ENCODE data around the gene CAMSAP3. TPM values are rescaled to one million over a fixed set of nuclear protein-coding genes. Genes with fewer than 3 reads are reported as not detected.

Gene CAMSAP3
- total RNA-seq, 4 donors from 2014 or later: 75.3 to 174 (median 110) TPM

DNA sequence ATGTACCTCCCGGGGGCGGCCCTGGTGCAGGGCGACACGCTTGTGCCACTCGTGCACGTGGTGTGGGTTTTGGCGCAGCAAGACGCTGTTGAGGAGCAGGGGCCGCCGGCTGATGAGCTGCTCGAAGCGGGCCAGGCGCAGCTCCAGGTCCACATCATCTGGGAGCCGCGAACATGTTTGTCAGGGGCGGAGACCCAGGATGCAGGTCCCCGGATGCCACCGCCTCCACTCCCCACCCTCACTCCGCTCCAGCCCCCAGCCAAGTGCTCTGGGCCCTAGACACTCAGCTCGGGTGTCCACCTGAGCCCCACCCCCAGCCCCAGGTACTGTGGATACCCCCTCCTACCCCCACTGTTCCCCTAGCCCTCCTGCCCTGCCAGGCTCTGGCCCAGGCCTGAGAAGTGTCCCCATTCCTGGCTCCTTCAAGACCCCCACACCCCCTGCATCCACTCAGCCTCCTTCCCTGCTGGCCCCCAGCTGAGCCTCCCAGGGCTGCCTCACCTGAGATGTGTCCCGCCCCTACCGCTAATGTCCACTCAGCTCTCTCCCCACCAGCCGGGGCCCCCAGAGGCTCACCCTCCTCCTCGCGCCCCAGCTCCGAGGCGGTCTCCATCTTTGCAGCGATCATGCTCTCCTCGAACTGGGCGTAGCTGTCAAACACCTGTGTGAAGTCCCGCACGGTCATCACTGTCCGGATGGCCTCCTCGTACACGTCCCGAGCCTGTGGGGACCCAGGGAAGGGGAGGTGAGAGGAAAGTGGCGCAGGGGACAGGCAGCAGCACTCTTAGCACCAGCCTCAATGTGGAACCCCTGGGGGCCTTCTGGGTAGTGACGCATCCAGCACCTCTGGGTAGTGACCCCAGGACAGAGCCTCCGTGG, 28.3 kb downstream of the CAMSAP3 start:
- intact Hi-C loops (cut with DNase I; ENCODE audit: low total_unique reads): no loop called here
- DNase-seq (ENCODE audit: low spot score in 2 of 2): no peak
- H3K4me3 ChIP-seq (ENCODE audit: low read depth, poor library complexity, severe bottlenecking): no peak overlapping the region
- TF ChIP-seq, protein P1, sequence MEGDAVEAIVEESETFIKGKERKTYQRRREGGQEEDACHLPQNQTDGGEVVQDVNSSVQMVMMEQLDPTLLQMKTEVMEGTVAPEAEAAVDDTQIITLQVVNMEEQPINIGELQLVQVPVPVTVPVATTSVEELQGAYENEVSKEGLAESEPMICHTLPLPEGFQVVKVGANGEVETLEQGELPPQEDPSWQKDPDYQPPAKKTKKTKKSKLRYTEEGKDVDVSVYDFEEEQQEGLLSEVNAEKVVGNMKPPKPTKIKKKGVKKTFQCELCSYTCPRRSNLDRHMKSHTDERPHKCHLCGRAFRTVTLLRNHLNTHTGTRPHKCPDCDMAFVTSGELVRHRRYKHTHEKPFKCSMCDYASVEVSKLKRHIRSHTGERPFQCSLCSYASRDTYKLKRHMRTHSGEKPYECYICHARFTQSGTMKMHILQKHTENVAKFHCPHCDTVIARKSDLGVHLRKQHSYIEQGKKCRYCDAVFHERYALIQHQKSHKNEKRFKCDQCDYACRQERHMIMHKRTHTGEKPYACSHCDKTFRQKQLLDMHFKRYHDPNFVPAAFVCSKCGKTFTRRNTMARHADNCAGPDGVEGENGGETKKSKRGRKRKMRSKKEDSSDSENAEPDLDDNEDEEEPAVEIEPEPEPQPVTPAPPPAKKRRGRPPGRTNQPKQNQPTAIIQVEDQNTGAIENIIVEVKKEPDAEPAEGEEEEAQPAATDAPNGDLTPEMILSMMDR (IDR thresholded peaks at IDR 0.05): no peak
- no peak for TF ChIP-seq POLR2A (IDR thresholded peaks at IDR 0.05)
- 88 to 92% methylated on average over 36 to 39 of the region's 39 CpGs for WGBS, 2 donors

DNA sequence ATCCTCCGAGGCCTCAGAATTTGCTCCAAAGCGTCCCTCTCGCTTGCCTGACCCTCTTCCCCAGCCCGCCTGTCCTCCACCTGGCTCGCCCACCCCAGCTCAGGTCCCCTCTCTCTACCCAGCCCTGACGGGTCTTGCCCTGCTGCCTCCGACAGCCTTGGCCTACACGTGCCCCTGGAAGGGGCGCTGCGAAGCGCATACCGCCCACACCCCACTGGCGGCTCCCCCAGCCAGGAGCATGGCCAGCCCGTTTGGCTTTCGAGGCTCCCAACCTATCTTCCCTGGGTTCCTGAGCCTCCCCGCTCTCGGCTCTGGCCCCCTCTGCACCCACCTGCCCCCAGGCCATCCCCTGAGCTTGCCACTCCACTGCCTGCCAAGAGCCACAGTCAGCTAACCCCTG, 29.1 kb downstream of the CAMSAP3 start:
- 90 to 91% methylated on average over 17 of the region's 17 CpGs for WGBS, 2 donors
- intact Hi-C loops (cut with DNase I; ENCODE audit: low total_unique reads): no loop called here
- TF ChIP-seq POLR2A (IDR thresholded peaks at IDR 0.05): no peak
- TF ChIP-seq, protein P1 (IDR thresholded peaks at IDR 0.05): no peak
- no peak for DNase-seq (ENCODE audit: low spot score in 2 of 2)
- no peak overlapping the region for H3K4me3 ChIP-seq (ENCODE audit: low read depth, poor library complexity, severe bottlenecking)

DNA sequence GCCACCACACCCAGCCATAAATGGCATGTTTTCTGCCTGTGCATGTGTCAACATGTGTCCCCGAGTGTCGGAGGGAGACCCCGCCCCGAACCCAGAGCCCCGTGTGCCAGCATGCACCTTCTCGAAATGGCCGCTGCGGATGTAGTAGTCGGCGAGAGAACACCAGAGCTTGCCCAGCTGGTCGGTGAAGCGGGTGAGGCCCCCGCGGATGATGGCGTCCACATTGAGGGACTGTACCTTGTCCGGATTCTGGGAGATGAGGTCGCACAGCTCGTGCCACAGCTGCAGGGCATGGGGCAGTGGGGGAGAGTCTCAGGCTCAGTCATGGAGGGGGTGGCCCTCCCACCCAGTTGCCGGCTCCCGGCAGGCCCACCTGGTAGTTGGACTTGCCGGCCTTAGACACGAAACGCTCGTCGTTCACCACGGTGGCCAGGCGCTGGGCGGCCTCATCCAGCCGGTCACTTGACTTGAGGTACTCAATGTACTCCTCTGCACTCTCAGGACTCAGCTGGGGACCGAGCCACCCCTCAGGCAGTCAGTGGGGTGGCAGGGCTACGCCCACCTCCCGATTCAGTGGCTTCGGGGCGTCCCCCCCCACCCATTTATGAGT, 30.2 kb downstream of the CAMSAP3 start:
- no peak for DNase-seq (ENCODE audit: low spot score in 2 of 2)

DNA sequence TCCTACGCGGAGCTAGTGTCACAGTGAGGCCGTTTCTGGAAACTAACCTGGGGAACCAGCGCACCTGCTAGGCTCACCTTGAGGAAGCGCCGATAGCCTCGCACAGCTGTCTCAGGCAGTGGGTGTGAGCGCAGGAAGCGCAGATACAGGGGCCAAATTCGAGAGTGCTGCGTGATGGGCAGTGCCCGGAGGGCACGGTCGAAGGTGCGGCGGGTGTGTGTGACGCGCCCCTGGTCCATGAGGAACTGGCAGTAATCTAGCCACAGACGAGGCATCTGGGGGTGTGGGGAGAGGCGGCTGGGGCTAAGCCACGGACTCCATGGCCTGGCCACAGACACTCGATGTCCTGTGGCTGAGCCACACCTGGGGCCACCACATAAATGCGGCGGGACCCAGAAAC, 31.5 kb downstream of the CAMSAP3 start:
- 94% methylated on average over 21 to 24 of the region's 24 CpGs for WGBS, 2 donors
- no peak for DNase-seq (ENCODE audit: low spot score in 2 of 2)
- H3K4me3 ChIP-seq (ENCODE audit: low read depth, poor library complexity, severe bottlenecking): no peak overlapping the region
- no peak for TF ChIP-seq POLR2A (IDR thresholded peaks at IDR 0.05)
- TF ChIP-seq, protein P1 (IDR thresholded peaks at IDR 0.05): no peak
- intact Hi-C loops (cut with DNase I; ENCODE audit: low total_unique reads): no loop called here

More for the DNA sequence above, 30.2 kb downstream of the CAMSAP3 start:
- H3K4me3 ChIP-seq (ENCODE audit: low read depth, poor library complexity, severe bottlenecking): no peak overlapping the region
- intact Hi-C loops (cut with DNase I; ENCODE audit: low total_unique reads): no loop called here
- no peak for TF ChIP-seq POLR2A (IDR thresholded peaks at IDR 0.05)
- WGBS, 2 donors: 92 to 96% methylated on average over 34 of the region's 34 CpGs

DNA sequence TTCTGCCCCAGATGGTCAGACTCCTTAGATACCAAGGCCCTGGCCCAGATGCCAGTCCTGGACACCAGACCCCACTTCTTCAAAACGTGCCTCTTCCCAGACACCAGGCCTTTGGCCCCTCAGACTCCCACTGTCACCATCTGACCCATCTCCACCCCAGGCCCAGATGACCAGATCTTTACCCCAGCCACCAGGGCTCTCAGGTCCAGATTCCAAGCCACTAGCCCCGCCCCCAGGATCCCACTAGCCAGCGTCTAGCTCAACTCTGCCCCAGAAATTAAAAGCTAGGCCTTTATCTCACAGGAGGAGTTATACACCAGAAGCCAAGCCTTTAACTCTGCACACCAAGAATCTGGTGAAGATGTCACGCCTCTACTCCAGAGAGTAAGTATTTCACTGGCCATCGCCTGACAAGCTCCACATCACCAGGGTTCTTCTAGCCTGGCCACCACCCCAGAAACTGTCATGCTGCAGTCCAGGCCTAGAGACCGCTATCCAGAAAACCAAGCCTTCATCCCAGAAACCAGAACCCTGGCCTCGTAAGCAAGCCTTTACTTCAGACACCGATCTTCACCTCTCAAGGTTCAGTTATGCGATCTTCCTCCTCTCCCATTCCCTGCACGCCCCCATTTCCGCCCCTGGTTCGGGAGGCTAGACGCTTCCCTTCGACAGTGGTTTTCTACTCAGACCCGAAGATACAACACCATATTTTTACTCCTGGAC, 33.1 kb downstream of the CAMSAP3 start:
- H3K4me3 ChIP-seq (ENCODE audit: low read depth, poor library complexity, severe bottlenecking): peak overlapping the region; percentile 99
- intact Hi-C loops (cut with DNase I; ENCODE audit: low total_unique reads): no loop called here
- TF ChIP-seq POLR2A (IDR thresholded peaks at IDR 0.05): no peak
- TF ChIP-seq, protein P1 (IDR thresholded peaks at IDR 0.05): no peak
- DNase-seq (ENCODE audit: low spot score in 2 of 2): no peak
- WGBS, 2 donors: 5 to 7% methylated on average over 15 of the region's 15 CpGs
